HepG2 (cell line): Measurements from ENCODE around the gene PMS2. TPM values are rescaled to one million over a fixed set of nuclear protein-coding genes. Genes with fewer than 3 reads are reported as not detected.

ENCODE experiments used
- FLYWCH1 ChIP-seq: sonication (generic); formaldehyde crosslinking; IDR thresholded peaks from 2 replicates; pipeline ENCODE4 v1.8.1; 2023; ENCODE audit warnings: mild to moderate bottlenecking, missing genetic modification reagents
- KDM4B ChIP-seq: sonication (generic); formaldehyde crosslinking; IDR thresholded peaks from 2 replicates; pipeline ENCODE4 v1.4.0; 2020; ENCODE audit warnings: missing genetic modification reagents
- NFYB ChIP-seq: sonication (generic); formaldehyde crosslinking; IDR thresholded peaks from 2 replicates; pipeline ENCODE4 v1.4.0; 2020; ENCODE audit warnings: missing genetic modification reagents
- NR2F1 ChIP-seq, 2 experiments: fragments of 450-650 bp in 1 of 2; formaldehyde crosslinking in 1 of 2; IDR thresholded peaks; 2 replicates each; pipeline versions ENCODE4 v1.5.0 to v1.6.1; 2016 to 2020; ENCODE audit warnings: mild to moderate bottlenecking in 1 of 2, missing compliant biosample characterization in 1 of 2, missing genetic modification reagents in 1 of 2, moderate library complexity in 1 of 2
- PRPF4 ChIP-seq: fragments of 200-400 bp; formaldehyde crosslinking; IDR thresholded peaks from 2 replicates; pipeline ENCODE4 v1.6.1; 2016; ENCODE audit warnings: low read length, low read depth; ENCODE audit not compliant: poor library complexity, severe bottlenecking
- SIX1 ChIP-seq: sonication (generic); formaldehyde crosslinking; IDR thresholded peaks from 2 replicates; pipeline ENCODE4 v1.4.0; 2020; ENCODE audit warnings: missing genetic modification reagents, borderline replicate concordance
- ZKSCAN1 ChIP-seq: fragments of 150-350 bp; IDR thresholded peaks from 2 replicates; pipeline ENCODE4 v1.6.1; 2014; ENCODE audit warnings: low read length
- ZNF160 ChIP-seq: sonication (generic); formaldehyde crosslinking; IDR thresholded peaks from 2 replicates; pipeline ENCODE4 v1.8.0; 2022; ENCODE audit warnings: mild to moderate bottlenecking, inconsistent platforms, missing genetic modification reagents
- ZNF205 ChIP-seq: IDR thresholded peaks from 2 replicates; pipeline ENCODE4 v1.6.1; 2018; ENCODE audit warnings: missing biosample characterization, missing genetic modification reagents
- ZNF510 ChIP-seq: sonication (generic); formaldehyde crosslinking; IDR thresholded peaks from 2 replicates; pipeline ENCODE4 v1.4.0; 2020; ENCODE audit warnings: low read depth, mild to moderate bottlenecking, missing genetic modification reagents
- ZNF547 ChIP-seq: sonication (generic); formaldehyde crosslinking; IDR thresholded peaks from 2 replicates; pipeline ENCODE4 v1.5.1; 2020; ENCODE audit warnings: mild to moderate bottlenecking, missing genetic modification reagents
- ZNF580 ChIP-seq: IDR thresholded peaks from 2 replicates; pipeline ENCODE4 v1.6.1; 2016; ENCODE audit warnings: low read depth, borderline replicate concordance
- ZSCAN29 ChIP-seq: sonication (generic); formaldehyde crosslinking; conservative IDR thresholded peaks from 2 replicates; pipeline ENCODE4 v1.4.0; 2020; ENCODE audit warnings: mild to moderate bottlenecking, missing genetic modification reagents
- polyA plus RNA-seq, 8 experiments: library from polyadenylated mRNA; depleted of rRNA in 3 of 8; stranded (reverse) in 7 of 8; unstranded in 1 of 8; fragments of >200 nt; fragmentation: Illumina TruSeq in 4 of 8; extraction: Trizol in 4 of 8; gene quantifications; 2 replicates each; pipeline versions ENCODE4 v1.2.1 to v1.2.3, GENCODE V29; 2011 to 2016; ENCODE audit warnings: low read depth in 4 of 8, missing spikeins in 1 of 8, mixed read lengths in 1 of 8; ENCODE audit not compliant: insufficient read depth in 1 of 8
- total RNA-seq, 5 experiments: library from RNA; depleted of rRNA; stranded (reverse); fragments of >200 nt; fragmentation: Illumina TruSeq; extraction: Trizol; gene quantifications; 2 replicates each; pipeline ENCODE4 v1.2.3, GENCODE V29; 2016; ENCODE audit warnings: low read depth in 1 of 5
- TF ChIP-seq, protein P1 (sequence below): sonication (generic); formaldehyde crosslinking; IDR thresholded peaks from 2 replicates; pipeline ENCODE4 v1.4.0; 2020; ENCODE audit warnings: low read depth, missing genetic modification reagents
- TF ChIP-seq, protein P2 (sequence below): sonication (generic); formaldehyde crosslinking; IDR thresholded peaks from 2 replicates; pipeline ENCODE4 v1.5.0; 2020; ENCODE audit warnings: missing genetic modification reagents
- TF ChIP-seq, protein P3 (sequence below): sonication (generic); formaldehyde crosslinking; IDR thresholded peaks from 2 replicates; pipeline ENCODE4 v1.4.0; 2020; ENCODE audit warnings: missing genetic modification reagents, borderline replicate concordance
- TF ChIP-seq, protein P4 (sequence below): sonication (generic); formaldehyde crosslinking; IDR thresholded peaks from 2 replicates; pipeline ENCODE4 v1.8.0; 2022; ENCODE audit warnings: missing genetic modification reagents, mild to moderate bottlenecking, borderline replicate concordance

PMS2 gene
- total and polyA plus RNA-seq, 2 of the 13 experiments (the other 11 are each of a cell fraction or from before 2014, with no cell fraction given) = 6.3 to 11.4 TPM

DNA sequence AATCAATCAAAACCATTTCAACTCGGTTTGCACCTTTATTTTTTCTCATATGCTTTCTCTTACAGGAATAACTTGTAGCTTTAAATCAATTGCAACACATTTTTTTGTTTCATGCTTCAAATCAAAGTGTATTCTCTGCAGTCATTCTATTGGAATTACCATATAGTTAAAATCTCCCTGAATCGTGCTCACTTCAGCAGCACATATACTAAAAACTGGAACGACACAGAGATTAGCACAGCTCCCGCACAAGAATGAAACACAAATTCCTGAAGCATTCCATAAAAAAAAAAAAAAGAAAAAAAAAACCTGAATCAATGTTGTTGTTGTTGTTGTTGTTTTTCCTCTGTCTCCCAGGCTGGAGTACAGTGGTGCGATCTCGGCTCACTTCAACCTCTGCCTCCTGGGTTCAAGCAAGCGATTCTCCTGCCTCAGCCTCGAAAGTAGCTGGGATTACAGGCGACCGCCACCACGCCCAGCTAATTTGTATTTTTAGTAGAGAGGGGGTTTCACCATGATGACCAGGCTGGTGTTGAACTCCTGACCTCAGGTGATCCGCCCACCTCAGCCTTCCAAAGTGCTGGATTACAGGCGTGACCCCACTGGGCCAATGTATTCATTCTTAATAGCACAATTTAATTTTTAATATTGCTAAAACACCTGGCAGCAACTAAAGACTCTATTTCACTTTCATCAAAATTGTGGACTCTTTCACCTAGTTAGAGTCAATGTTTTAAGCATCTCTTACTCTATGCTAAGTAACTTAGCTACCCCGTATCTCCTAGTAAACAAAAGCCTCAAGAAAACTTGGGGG lies 48.7 kb upstream of the PMS2 start (continued):
- TF ChIP-seq, protein P1, sequence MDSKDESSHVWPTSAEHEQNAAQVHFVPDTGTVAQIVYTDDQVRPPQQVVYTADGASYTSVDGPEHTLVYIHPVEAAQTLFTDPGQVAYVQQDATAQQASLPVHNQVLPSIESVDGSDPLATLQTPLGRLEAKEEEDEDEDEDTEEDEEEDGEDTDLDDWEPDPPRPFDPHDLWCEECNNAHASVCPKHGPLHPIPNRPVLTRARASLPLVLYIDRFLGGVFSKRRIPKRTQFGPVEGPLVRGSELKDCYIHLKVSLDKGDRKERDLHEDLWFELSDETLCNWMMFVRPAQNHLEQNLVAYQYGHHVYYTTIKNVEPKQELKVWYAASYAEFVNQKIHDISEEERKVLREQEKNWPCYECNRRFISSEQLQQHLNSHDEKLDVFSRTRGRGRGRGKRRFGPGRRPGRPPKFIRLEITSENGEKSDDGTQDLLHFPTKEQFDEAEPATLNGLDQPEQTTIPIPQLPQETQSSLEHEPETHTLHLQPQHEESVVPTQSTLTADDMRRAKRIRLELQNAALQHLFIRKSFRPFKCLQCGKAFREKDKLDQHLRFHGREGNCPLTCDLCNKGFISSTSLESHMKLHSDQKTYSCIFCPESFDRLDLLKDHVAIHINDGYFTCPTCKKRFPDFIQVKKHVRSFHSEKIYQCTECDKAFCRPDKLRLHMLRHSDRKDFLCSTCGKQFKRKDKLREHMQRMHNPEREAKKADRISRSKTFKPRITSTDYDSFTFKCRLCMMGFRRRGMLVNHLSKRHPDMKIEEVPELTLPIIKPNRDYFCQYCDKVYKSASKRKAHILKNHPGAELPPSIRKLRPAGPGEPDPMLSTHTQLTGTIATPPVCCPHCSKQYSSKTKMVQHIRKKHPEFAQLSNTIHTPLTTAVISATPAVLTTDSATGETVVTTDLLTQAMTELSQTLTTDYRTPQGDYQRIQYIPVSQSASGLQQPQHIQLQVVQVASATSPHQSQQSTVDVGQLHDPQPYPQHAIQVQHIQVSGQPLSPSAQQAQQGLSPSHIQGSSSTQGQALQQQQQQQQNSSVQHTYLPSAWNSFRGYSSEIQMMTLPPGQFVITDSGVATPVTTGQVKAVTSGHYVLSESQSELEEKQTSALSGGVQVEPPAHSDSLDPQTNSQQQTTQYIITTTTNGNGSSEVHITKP (CRISPR knock-in tag) = 0 out of 2 replicates have a peak, but pooled peaks have one; percentile 28
- TF ChIP-seq ZNF547 (CRISPR knock-in tag) (no peak), ZNF580 (CRISPR knock-in tag) (peak; percentile 19; the same call in 1 of the 2 replicates), SIX1 (0 out of 2 replicates have a peak, but pooled peaks have one; percentile 32), ZKSCAN1 (no peak), NFYB (CRISPR knock-in tag) (no peak), PRPF4 (no peak), ZNF160 (CRISPR knock-in tag) (no peak), ZNF205 (0 out of 2 replicates have a peak, but pooled peaks have one; percentile 44), KDM4B (no peak), ZSCAN29 (CRISPR knock-in tag) (no peak), FLYWCH1 (CRISPR knock-in tag) (0 out of 2 replicates have a peak, but pooled peaks have one; percentile 80), NR2F1 (CRISPR knock-in tag; IDR thresholded peaks at IDR 0.05) (peak in 1 of 2 experiments; percentile 51; a peak in 2 of 4 replicates), ZNF510 (CRISPR knock-in tag) (no peak)
- TF ChIP-seq, protein P2, sequence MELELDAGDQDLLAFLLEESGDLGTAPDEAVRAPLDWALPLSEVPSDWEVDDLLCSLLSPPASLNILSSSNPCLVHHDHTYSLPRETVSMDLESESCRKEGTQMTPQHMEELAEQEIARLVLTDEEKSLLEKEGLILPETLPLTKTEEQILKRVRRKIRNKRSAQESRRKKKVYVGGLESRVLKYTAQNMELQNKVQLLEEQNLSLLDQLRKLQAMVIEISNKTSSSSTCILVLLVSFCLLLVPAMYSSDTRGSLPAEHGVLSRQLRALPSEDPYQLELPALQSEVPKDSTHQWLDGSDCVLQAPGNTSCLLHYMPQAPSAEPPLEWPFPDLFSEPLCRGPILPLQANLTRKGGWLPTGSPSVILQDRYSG (CRISPR knock-in tag) = no peak
- TF ChIP-seq, protein P3, sequence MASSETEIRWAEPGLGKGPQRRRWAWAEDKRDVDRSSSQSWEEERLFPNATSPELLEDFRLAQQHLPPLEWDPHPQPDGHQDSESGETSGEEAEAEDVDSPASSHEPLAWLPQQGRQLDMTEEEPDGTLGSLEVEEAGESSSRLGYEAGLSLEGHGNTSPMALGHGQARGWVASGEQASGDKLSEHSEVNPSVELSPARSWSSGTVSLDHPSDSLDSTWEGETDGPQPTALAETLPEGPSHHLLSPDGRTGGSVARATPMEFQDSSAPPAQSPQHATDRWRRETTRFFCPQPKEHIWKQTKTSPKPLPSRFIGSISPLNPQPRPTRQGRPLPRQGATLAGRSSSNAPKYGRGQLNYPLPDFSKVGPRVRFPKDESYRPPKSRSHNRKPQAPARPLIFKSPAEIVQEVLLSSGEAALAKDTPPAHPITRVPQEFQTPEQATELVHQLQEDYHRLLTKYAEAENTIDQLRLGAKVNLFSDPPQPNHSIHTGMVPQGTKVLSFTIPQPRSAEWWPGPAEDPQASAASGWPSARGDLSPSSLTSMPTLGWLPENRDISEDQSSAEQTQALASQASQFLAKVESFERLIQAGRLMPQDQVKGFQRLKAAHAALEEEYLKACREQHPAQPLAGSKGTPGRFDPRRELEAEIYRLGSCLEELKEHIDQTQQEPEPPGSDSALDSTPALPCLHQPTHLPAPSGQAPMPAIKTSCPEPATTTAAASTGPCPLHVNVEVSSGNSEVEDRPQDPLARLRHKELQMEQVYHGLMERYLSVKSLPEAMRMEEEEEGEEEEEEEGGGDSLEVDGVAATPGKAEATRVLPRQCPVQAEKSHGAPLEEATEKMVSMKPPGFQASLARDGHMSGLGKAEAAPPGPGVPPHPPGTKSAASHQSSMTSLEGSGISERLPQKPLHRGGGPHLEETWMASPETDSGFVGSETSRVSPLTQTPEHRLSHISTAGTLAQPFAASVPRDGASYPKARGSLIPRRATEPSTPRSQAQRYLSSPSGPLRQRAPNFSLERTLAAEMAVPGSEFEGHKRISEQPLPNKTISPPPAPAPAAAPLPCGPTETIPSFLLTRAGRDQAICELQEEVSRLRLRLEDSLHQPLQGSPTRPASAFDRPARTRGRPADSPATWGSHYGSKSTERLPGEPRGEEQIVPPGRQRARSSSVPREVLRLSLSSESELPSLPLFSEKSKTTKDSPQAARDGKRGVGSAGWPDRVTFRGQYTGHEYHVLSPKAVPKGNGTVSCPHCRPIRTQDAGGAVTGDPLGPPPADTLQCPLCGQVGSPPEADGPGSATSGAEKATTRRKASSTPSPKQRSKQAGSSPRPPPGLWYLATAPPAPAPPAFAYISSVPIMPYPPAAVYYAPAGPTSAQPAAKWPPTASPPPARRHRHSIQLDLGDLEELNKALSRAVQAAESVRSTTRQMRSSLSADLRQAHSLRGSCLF = no peak
- TF ChIP-seq, protein P4, sequence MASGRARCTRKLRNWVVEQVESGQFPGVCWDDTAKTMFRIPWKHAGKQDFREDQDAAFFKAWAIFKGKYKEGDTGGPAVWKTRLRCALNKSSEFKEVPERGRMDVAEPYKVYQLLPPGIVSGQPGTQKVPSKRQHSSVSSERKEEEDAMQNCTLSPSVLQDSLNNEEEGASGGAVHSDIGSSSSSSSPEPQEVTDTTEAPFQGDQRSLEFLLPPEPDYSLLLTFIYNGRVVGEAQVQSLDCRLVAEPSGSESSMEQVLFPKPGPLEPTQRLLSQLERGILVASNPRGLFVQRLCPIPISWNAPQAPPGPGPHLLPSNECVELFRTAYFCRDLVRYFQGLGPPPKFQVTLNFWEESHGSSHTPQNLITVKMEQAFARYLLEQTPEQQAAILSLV = 0 out of 2 replicates have a peak, but pooled peaks have one; percentile 46
